Neural cell (in vitro differentiated cells): ENCODE measurements around the gene ADGRL1. TPM values are rescaled to one million over a fixed set of nuclear protein-coding genes. Genes with fewer than 3 reads are reported as not detected.
"Not testable (repeated sequence)": the region's sequence is repeated elsewhere in the genome, so short reads cannot be mapped to it uniquely, and the experiment has no call there.

ENCODE experiments used
- H2AFZ ChIP-seq: fragments of 200-600, 300-800 bp; sonication (generic), shearing (Covaris generic); 2 replicates; pipeline ENCODE4 v1.6.0; 2014; ENCODE audit warnings: low read depth, mild to moderate bottlenecking, antibody characterized with exemption, low read length, moderate library complexity
- H3F3A ChIP-seq: fragments of 200-600 bp; shearing (Covaris generic); 2 replicates; pipeline ENCODE4 v1.6.1; 2016; ENCODE audit warnings: mild to moderate bottlenecking, moderate library complexity, mixed read lengths, antibody characterized with exemption, low read length; ENCODE audit not compliant: insufficient read depth, poor library complexity, severe bottlenecking
- H3K27ac ChIP-seq: fragments of 200-600, 300-800 bp; sonication (generic), shearing (Covaris generic); 2 replicates; pipeline ENCODE4 v1.5.1; 2014; ENCODE audit warnings: mild to moderate bottlenecking, low read length, moderate library complexity
- H3K27me3 ChIP-seq: fragments of 300-800, 200-600 bp; sonication (generic), shearing (Covaris generic); 2 replicates; pipeline ENCODE4 v1.6.0; 2014; ENCODE audit warnings: mild to moderate bottlenecking, low read depth, low read length, moderate library complexity; ENCODE audit not compliant: insufficient read depth
- H3K36me3 ChIP-seq: fragments of 300-800, 200-600 bp; sonication (generic), shearing (Covaris generic); 2 replicates; pipeline ENCODE4 v1.5.1; 2014; ENCODE audit warnings: mild to moderate bottlenecking, antibody characterized with exemption, low read length, moderate library complexity; ENCODE audit not compliant: insufficient read depth
- H3K4me2 ChIP-seq: fragments of 300-800, 200-600 bp; sonication (generic), shearing (Covaris generic); 2 replicates; pipeline ENCODE4 v1.6.0; 2014; ENCODE audit warnings: mild to moderate bottlenecking, low read length
- H3K4me3 ChIP-seq: fragments of 300-800, 200-600 bp; sonication (generic), shearing (Covaris generic); 2 replicates; pipeline ENCODE4 v1.5.1; 2014; ENCODE audit warnings: mild to moderate bottlenecking, low read length, moderate library complexity
- H3K79me2 ChIP-seq: fragments of 200-600 bp; shearing (Covaris generic); replicated peaks from 2 replicates; pipeline ENCODE4 v1.6.0; 2014; ENCODE audit warnings: mild to moderate bottlenecking, low read length, moderate library complexity; ENCODE audit not compliant: insufficient read depth
- H3K9ac ChIP-seq: fragments of 300-800, 200-600 bp; sonication (generic), shearing (Covaris generic); 2 replicates; pipeline ENCODE4 v1.6.1; 2016; ENCODE audit warnings: mild to moderate bottlenecking, low read length, mixed read lengths
- H3K9me2 ChIP-seq: fragments of 200-600 bp; shearing (Covaris generic); 2 replicates; pipeline ENCODE4 v1.6.1; 2016; ENCODE audit warnings: mild to moderate bottlenecking, low read length, mixed read lengths; ENCODE audit not compliant: insufficient read depth
- H3K9me3 ChIP-seq: fragments of 200-600, 300-800 bp; sonication (generic), shearing (Covaris generic); 2 replicates; pipeline ENCODE4 v1.6.1; 2016; ENCODE audit warnings: mild to moderate bottlenecking, mixed run types, low read length, moderate library complexity, mixed read lengths
- H4K20me1 ChIP-seq: fragments of 200-600 bp; shearing (Covaris generic); 2 replicates; pipeline ENCODE4 v1.6.1; 2016; ENCODE audit warnings: mild to moderate bottlenecking, mixed run types; ENCODE audit not compliant: insufficient read depth
- EP300 ChIP-seq: fragments of 450-650 bp; conservative IDR thresholded peaks from 2 replicates; pipeline ENCODE4 v1.6.1; 2014; ENCODE audit warnings: antibody characterized with exemption, mild to moderate bottlenecking, moderate library complexity; ENCODE audit not compliant: poor library complexity, severe bottlenecking
- EZH2 ChIP-seq: fragments of 200-600, 300-800 bp; shearing (Covaris generic), sonication (generic); IDR thresholded peaks from 2 replicates; pipeline ENCODE4 v1.6.1; 2014; ENCODE audit warnings: antibody characterized with exemption, low read length, borderline replicate concordance, mild to moderate bottlenecking; ENCODE audit not compliant: insufficient read depth, poor library complexity, severe bottlenecking
- MXI1 ChIP-seq: fragments of 450-650 bp; conservative IDR thresholded peaks from 2 replicates; pipeline ENCODE4 v1.6.1; 2014; ENCODE audit warnings: antibody characterized with exemption, mild to moderate bottlenecking; ENCODE audit not compliant: poor library complexity, severe bottlenecking
- POLR2AphosphoS5 ChIP-seq: IDR thresholded peaks from 2 replicates; pipeline ENCODE4 v1.6.1; 2012
- RAD21 ChIP-seq: fragments of 450-650 bp; conservative IDR thresholded peaks from 2 replicates; pipeline ENCODE4 v1.6.1; 2014; ENCODE audit warnings: antibody characterized with exemption, mild to moderate bottlenecking, moderate library complexity
- SMC3 ChIP-seq: fragments of 450-650 bp; conservative IDR thresholded peaks from 2 replicates; pipeline ENCODE4 v1.6.1; 2014; ENCODE audit warnings: antibody characterized with exemption, mild to moderate bottlenecking, moderate library complexity; ENCODE audit not compliant: poor library complexity
- TAF1 ChIP-seq: IDR thresholded peaks from 2 replicates; pipeline ENCODE4 v1.6.1; 2012; ENCODE audit warnings: low read depth
- polyA plus RNA-seq: library from polyadenylated mRNA; depleted of rRNA; stranded (reverse); fragments of >200 nt; gene quantifications from 2 replicates; pipeline ENCODE4 v1.2.3, GENCODE V29; 2014
- TF ChIP-seq, protein P1 (sequence below): IDR thresholded peaks from 2 replicates; pipeline ENCODE4 v1.6.1; 2012; ENCODE audit warnings: borderline replicate concordance
- TF ChIP-seq, protein P2 (sequence below): fragments of 450-650 bp; IDR thresholded peaks from 2 replicates; pipeline ENCODE4 v1.5.1; 2014; ENCODE audit warnings: antibody characterized with exemption, mild to moderate bottlenecking, moderate library complexity; ENCODE audit not compliant: poor library complexity, severe bottlenecking

ADGRL1 gene
- polyA plus RNA-seq, 1 donor from 2014 or later, result 22.2 TPM

DNA sequence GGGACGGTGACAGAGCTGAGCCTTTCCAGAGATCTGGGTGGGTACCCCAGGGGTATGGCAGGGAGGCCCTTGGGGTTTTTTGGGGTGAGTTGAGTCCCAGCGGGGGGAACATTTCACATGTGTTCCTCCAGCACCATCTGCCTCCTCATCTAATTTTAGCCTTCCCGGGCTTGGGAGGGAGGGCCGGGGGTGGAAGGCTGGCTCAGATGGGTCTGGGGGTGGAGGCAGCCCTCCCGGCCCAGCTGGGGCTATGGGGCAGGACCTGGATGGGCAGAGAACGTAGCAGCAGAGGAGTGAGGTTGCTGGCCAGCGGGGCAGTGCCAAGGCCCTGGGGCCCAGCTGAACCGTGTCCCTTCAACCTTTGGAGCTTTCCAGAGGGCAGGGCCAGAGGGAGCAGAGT, 23.5 kb downstream of the ADGRL1 start:
- no peak overlapping the region for H3K27ac ChIP-seq
- H3K36me3 ChIP-seq, result no peaks in the 10 kb centered on the region
- no peak overlapping the region for H3K9ac ChIP-seq
- H3K4me2 ChIP-seq, result no peak overlapping the region
- no peaks in the 10 kb centered on the region for H3K79me2 ChIP-seq
- TF ChIP-seq, protein P1, sequence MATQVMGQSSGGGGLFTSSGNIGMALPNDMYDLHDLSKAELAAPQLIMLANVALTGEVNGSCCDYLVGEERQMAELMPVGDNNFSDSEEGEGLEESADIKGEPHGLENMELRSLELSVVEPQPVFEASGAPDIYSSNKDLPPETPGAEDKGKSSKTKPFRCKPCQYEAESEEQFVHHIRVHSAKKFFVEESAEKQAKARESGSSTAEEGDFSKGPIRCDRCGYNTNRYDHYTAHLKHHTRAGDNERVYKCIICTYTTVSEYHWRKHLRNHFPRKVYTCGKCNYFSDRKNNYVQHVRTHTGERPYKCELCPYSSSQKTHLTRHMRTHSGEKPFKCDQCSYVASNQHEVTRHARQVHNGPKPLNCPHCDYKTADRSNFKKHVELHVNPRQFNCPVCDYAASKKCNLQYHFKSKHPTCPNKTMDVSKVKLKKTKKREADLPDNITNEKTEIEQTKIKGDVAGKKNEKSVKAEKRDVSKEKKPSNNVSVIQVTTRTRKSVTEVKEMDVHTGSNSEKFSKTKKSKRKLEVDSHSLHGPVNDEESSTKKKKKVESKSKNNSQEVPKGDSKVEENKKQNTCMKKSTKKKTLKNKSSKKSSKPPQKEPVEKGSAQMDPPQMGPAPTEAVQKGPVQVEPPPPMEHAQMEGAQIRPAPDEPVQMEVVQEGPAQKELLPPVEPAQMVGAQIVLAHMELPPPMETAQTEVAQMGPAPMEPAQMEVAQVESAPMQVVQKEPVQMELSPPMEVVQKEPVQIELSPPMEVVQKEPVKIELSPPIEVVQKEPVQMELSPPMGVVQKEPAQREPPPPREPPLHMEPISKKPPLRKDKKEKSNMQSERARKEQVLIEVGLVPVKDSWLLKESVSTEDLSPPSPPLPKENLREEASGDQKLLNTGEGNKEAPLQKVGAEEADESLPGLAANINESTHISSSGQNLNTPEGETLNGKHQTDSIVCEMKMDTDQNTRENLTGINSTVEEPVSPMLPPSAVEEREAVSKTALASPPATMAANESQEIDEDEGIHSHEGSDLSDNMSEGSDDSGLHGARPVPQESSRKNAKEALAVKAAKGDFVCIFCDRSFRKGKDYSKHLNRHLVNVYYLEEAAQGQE, result no peak
- TF ChIP-seq RAD21, result no peak
- TF ChIP-seq, protein P2, sequence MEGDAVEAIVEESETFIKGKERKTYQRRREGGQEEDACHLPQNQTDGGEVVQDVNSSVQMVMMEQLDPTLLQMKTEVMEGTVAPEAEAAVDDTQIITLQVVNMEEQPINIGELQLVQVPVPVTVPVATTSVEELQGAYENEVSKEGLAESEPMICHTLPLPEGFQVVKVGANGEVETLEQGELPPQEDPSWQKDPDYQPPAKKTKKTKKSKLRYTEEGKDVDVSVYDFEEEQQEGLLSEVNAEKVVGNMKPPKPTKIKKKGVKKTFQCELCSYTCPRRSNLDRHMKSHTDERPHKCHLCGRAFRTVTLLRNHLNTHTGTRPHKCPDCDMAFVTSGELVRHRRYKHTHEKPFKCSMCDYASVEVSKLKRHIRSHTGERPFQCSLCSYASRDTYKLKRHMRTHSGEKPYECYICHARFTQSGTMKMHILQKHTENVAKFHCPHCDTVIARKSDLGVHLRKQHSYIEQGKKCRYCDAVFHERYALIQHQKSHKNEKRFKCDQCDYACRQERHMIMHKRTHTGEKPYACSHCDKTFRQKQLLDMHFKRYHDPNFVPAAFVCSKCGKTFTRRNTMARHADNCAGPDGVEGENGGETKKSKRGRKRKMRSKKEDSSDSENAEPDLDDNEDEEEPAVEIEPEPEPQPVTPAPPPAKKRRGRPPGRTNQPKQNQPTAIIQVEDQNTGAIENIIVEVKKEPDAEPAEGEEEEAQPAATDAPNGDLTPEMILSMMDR, result no peak
- TF ChIP-seq POLR2AphosphoS5, result no peak
- TF ChIP-seq EP300, result no peak
- TF ChIP-seq MXI1, result no peak
- TF ChIP-seq TAF1, result no peak
- TF ChIP-seq SMC3, result no peak
- no peak for TF ChIP-seq EZH2
- no peak overlapping the region for H3K4me3 ChIP-seq
- no peaks in the 10 kb centered on the region for H3K27me3 ChIP-seq
- no peaks in the 10 kb centered on the region for H3F3A ChIP-seq
- no peaks in the 10 kb centered on the region for H3K9me3 ChIP-seq
- H2AFZ ChIP-seq, result no peak overlapping the region
- H3K9me2 ChIP-seq, result no peaks in the 10 kb centered on the region
- H4K20me1 ChIP-seq, result peaks cover 17% of the 10 kb centered on the region

DNA sequence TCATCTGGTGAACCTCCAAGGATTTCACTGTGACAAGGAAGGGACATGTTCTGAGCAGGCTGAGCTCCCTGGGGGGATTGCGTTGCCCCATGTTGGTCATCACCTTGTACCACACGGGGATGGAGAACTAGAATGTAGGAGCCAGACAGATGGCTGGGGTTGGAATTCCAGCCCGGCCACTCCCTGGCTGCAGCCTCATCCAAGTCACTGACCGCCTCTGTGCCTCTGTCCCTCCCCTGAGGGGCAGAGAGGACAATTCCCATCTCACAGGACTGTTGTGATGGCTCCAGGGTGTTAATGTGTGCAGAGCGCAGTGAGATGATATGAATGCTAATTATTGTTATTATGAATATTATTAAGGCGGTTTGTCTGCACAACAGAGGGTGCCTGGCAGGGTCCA, 24.1 kb downstream of the ADGRL1 start:
- Histone ChIP-seq H3K9me2 (no peaks in the 10 kb centered on the region), H2AFZ (no peak overlapping the region), H3K9ac (no peak overlapping the region), H3K9me3 (no peaks in the 10 kb centered on the region), H3K27me3 (no peaks in the 10 kb centered on the region), H3F3A (no peaks in the 10 kb centered on the region), H4K20me1 (peaks cover 15% of the 10 kb centered on the region), H3K79me2 (no peaks in the 10 kb centered on the region), H3K4me3 (no peak overlapping the region), H3K4me2 (no peak overlapping the region), H3K36me3 (no peaks in the 10 kb centered on the region), H3K27ac (no peak overlapping the region)
- TF ChIP-seq, protein P2, result no peak
- no peak for TF ChIP-seq MXI1
- TF ChIP-seq POLR2AphosphoS5, result no peak
- TF ChIP-seq, protein P1, result no peak
- no peak for TF ChIP-seq EP300
- no peak for TF ChIP-seq SMC3
- TF ChIP-seq EZH2, result no peak
- TF ChIP-seq TAF1, result no peak
- TF ChIP-seq RAD21, result no peak

DNA sequence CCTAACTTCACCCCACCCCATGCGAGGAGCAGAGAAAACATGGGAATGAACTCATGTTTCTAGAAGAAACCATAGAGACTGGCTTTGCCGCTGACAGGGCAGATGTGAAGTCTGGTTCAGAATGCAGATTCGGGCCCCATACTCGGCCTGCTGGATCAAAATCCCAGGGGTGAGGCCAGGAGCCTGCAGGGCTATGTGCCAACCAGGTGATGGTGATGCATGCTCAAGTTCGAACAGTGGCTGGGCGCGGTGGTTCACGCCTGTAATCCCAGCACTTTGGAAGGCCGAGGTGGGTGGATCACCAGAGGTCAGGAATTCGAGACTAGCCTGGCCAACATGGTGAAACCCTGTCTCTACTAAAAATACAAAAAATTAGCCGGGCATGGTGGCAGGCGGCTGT, 24.8 kb downstream of the ADGRL1 start:
- peaks cover 15% of the 10 kb centered on the region for H4K20me1 ChIP-seq
- H3K27me3 ChIP-seq, H3K27ac ChIP-seq, H3K79me2 ChIP-seq, H3K9me3 ChIP-seq, H2AFZ ChIP-seq, H3K9me2 ChIP-seq, H3K4me3 ChIP-seq, H3K36me3 ChIP-seq, H3K4me2 ChIP-seq, H3F3A ChIP-seq, H3K9ac ChIP-seq: not testable (repeated sequence)
